ENCODE data around the gene MPL.

MPL gene

DNA sequence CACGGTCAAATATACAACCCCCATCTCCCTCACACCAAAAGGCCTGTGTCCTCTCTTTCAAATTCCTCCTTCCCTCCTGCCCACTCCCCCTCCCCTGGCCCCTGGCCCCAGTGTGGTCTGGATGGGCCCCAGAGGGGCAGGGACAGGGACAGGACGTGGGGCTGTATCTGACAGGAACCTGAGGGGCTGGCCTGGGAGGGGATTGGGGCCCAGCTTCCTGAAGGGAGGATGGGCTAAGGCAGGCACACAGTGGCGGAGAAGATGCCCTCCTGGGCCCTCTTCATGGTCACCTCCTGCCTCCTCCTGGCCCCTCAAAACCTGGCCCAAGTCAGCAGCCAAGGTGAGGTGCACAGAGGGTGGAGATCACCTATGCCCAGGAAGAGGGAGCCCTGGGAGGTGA, at the start of gene MPL:
TSS of gene MPL (plus strand) at position 231 of the 400 bp plus-strand sequence. CDS start at position 262, 31 bp downstream.
- Histone ChIP-seq H3K9ac (no peak within 1 kb of the TSS), H3K27me3 (ENCODE audit: control insufficient read depth, insufficient read depth, low read length) (no peaks in the 10 kb centered on the region), H3K36me3 (ENCODE audit: control insufficient read depth, insufficient read depth, low read length) (no peaks in the 10 kb centered on the region), H3K27ac (no peak within 1 kb of the TSS), H3K4me2 (ENCODE audit: low read length) (no peak within 1 kb of the TSS), H2AFZ (no peak within 1 kb of the TSS), H3K4me3 (ENCODE audit: low read depth, low read length) (no peak within 1 kb of the TSS), H3K9me3 (ENCODE audit: control insufficient read depth, low read length) (no peaks in the 10 kb centered on the region), H3K4me1 (no peaks in the 10 kb centered on the region), H3K79me2 (no peaks in the 10 kb centered on the region)
- no peak for TF ChIP-seq CTCF (IDR thresholded peaks at IDR 0.05)

- no peaks in the 10 kb centered on the region for H3K9me3 ChIP-seq (ENCODE audit: control insufficient read depth, low read length)
- no peaks in the 10 kb centered on the region for H3K27me3 ChIP-seq (ENCODE audit: control insufficient read depth, insufficient read depth, low read length)
- no peaks in the 10 kb centered on the region for H3K79me2 ChIP-seq
- TF ChIP-seq CTCF (IDR thresholded peaks at IDR 0.05), result no peak
- H3K4me1 ChIP-seq, result no peaks in the 10 kb centered on the region
- H3K36me3 ChIP-seq (ENCODE audit: control insufficient read depth, insufficient read depth, low read length), result no peaks in the 10 kb centered on the region
- no peak overlapping the region for H2AFZ ChIP-seq
- no peak overlapping the region for H3K4me3 ChIP-seq (ENCODE audit: low read depth, low read length)
- no peak overlapping the region for H3K4me2 ChIP-seq (ENCODE audit: low read length)
- H3K9ac ChIP-seq, result no peak overlapping the region
- H3K27ac ChIP-seq, result no peak overlapping the region
Observed at GRCh38 chr1:43288058-43288784, 49.4 kb upstream of the MPL start.

GRCh38 chr1:43288785-43289706, 48.6 kb upstream of the MPL start:
- Histone ChIP-seq H3K9me3 (ENCODE audit: control insufficient read depth, low read length) (no peaks in the 10 kb centered on the region), H2AFZ (no peak overlapping the region), H3K9ac (no peak overlapping the region), H3K27me3 (ENCODE audit: control insufficient read depth, insufficient read depth, low read length) (no peaks in the 10 kb centered on the region), H3K36me3 (ENCODE audit: control insufficient read depth, insufficient read depth, low read length) (no peaks in the 10 kb centered on the region), H3K4me3 (ENCODE audit: low read depth, low read length) (no peak overlapping the region), H3K4me2 (ENCODE audit: low read length) (no peak overlapping the region), H3K27ac (no peak overlapping the region), H3K4me1 (no peaks in the 10 kb centered on the region), H3K79me2 (no peaks in the 10 kb centered on the region)
- TF ChIP-seq CTCF (IDR thresholded peaks at IDR 0.05), result no peak

DNA sequence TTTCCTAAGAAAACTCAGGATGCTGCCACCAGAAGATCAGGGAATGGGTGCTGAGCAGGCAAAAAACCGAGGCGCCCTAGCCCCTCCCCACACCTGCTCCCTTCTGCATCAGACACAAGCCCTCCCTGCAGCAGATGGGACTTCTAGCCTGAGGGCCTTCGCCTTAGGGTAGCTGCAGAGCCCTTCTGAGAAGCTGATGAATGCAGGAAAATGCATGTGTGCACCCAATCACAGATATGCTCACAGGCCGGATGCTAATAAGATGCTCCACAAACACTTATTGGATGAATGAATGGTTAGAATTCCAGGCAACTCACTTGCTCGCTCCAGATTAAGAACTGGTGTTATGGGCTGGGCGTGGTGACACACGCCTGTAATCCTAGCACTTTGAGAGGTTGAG, 45.4 kb upstream of the MPL start:
- Histone ChIP-seq H3K9ac (no peak overlapping the region), H2AFZ (no peak overlapping the region), H3K27ac (no peak overlapping the region), H3K4me2 (ENCODE audit: low read length) (no peak overlapping the region), H3K4me3 (ENCODE audit: low read depth, low read length) (no peak overlapping the region), H3K4me1 (no peaks in the 10 kb centered on the region), H3K36me3 (ENCODE audit: control insufficient read depth, insufficient read depth, low read length) (no peaks in the 10 kb centered on the region), H3K79me2 (no peaks in the 10 kb centered on the region), H3K27me3 (ENCODE audit: control insufficient read depth, insufficient read depth, low read length) (no peaks in the 10 kb centered on the region), H3K9me3 (ENCODE audit: control insufficient read depth, low read length) (no peaks in the 10 kb centered on the region)
- no peak for TF ChIP-seq CTCF (IDR thresholded peaks at IDR 0.05)
